ENCODE data around the gene PCBP1. TPM values are rescaled to one million over a fixed set of nuclear protein-coding genes. Genes with fewer than 3 reads are reported as not detected.

PCBP1 gene
- total and polyA plus RNA-seq, 2 donors (not counting 1 experiment from before 2014, with no cell fraction given) = 42.1 to 104 TPM

DNA sequence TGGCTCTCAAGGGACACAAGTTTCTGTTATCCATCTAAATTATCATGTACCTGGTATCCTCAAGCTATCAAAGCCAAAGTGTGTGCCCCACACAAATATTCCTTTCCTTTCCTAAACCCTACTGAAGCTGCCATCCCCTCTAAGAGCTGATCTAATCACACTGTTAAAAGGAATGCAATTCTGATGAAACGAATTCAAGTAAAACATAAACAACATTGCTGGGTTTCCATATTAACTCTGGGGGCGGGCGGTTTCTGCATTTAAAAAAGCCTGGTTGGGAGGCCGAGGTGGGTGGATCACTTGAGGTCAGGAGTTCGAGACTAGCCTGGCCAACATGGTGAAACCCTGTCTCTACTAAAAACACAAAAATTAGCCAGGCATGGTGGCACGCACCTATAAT lies 41.9 kb upstream of the PCBP1 start:
- H3K9ac ChIP-seq (ENCODE audit: insufficient read depth, low read length) = no peak overlapping the region
- H4K20me1 ChIP-seq (ENCODE audit: control insufficient read depth, extremely low read depth, insufficient read depth, low read length) = no peaks in the 10 kb centered on the region
- no peak for TF ChIP-seq EZH2 (IDR thresholded peaks at IDR 0.05; ENCODE audit: low read length, missing control alignments)
- TF ChIP-seq, protein P1, sequence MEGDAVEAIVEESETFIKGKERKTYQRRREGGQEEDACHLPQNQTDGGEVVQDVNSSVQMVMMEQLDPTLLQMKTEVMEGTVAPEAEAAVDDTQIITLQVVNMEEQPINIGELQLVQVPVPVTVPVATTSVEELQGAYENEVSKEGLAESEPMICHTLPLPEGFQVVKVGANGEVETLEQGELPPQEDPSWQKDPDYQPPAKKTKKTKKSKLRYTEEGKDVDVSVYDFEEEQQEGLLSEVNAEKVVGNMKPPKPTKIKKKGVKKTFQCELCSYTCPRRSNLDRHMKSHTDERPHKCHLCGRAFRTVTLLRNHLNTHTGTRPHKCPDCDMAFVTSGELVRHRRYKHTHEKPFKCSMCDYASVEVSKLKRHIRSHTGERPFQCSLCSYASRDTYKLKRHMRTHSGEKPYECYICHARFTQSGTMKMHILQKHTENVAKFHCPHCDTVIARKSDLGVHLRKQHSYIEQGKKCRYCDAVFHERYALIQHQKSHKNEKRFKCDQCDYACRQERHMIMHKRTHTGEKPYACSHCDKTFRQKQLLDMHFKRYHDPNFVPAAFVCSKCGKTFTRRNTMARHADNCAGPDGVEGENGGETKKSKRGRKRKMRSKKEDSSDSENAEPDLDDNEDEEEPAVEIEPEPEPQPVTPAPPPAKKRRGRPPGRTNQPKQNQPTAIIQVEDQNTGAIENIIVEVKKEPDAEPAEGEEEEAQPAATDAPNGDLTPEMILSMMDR (conservative IDR thresholded peaks at IDR 0.05 in 1 of 2, IDR thresholded peaks at IDR 0.05 in 1 of 2; ENCODE audit: low read depth in 1 of 2, low read length in 2 of 2) = no peak
- H3K27me3 ChIP-seq (ENCODE audit: control insufficient read depth, insufficient read depth, low read length) = no peaks in the 10 kb centered on the region
- no peaks in the 10 kb centered on the region for H3K79me2 ChIP-seq (ENCODE audit: control insufficient read depth, insufficient read depth, low read length)
- H2AFZ ChIP-seq (ENCODE audit: low read length) = no peak overlapping the region
- H3K27ac ChIP-seq (ENCODE audit: insufficient read depth, low read length) = no peak overlapping the region
- H3K4me2 ChIP-seq (ENCODE audit: extremely low read depth, insufficient read depth, low read length) = no peak overlapping the region
- H3K9me3 ChIP-seq (ENCODE audit: control insufficient read depth, insufficient read depth, low read depth, low read length) = no peaks in the 10 kb centered on the region
- no peak overlapping the region for H3K4me3 ChIP-seq (replicated peaks in 1 of 4; ENCODE audit: control extremely low read depth in 1 of 4, insufficient read depth in 1 of 4, low read depth in 3 of 4, low read length in 4 of 4)
- no peak for DNase-seq (ENCODE audit: low read depth in 2 of 2)
- no peaks in the 10 kb centered on the region for H3K4me1 ChIP-seq (ENCODE audit: control insufficient read depth, extremely low read depth, insufficient read depth, low read length)
- H3K36me3 ChIP-seq (ENCODE audit: control insufficient read depth, insufficient read depth, low read length) = no peaks in the 10 kb centered on the region

DNA sequence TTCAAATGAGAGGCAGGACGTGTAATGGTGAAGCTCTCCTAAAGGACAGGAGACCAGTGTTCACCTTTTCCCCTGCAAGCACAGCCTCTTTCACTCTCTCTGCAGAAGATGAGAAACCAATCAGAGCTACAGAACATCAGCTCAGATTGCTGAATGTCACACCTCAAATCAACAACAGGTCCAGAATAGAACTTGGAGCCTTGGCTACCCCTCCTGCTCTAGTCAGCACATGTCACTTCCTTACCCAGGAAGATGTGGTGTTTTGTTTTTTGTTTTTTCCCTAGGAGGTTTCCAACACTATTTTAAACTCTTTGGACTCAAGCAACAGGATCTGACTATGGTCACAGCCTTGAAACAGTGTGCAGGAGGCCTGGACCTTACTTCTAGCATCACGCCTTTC lies 41.3 kb upstream of the PCBP1 start:
- Histone ChIP-seq H3K4me3 (replicated peaks in 1 of 4; ENCODE audit: control extremely low read depth in 1 of 4, insufficient read depth in 1 of 4, low read depth in 3 of 4, low read length in 4 of 4) (no peak overlapping the region), H3K79me2 (ENCODE audit: control insufficient read depth, insufficient read depth, low read length) (no peaks in the 10 kb centered on the region)
- no peak for TF ChIP-seq EZH2 (IDR thresholded peaks at IDR 0.05; ENCODE audit: low read length, missing control alignments)
- TF ChIP-seq, protein P1 (conservative IDR thresholded peaks at IDR 0.05 in 1 of 2, IDR thresholded peaks at IDR 0.05 in 1 of 2; ENCODE audit: low read depth in 1 of 2, low read length in 2 of 2) = no peak

DNA sequence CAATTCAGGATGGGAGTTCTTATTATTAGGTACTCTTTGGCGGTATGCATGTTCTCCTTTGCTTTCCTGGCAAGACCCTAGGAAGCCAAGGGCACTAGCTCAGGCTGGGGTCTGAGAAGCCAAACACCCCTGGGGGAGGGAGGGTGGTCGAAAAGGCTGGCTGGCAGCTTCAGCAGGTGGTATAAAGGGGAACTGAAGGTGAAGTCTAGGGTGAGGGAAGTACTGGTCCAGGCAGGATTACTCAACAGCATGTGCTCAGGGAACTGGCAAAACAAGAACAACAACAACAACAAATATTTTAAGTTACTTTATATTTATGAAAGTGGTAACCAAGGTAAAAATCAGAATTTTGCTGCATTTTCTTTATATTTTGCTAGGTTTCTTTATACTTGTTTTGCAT lies 40.7 kb upstream of the PCBP1 start:
- no peak overlapping the region for H3K4me3 ChIP-seq (replicated peaks in 1 of 4; ENCODE audit: control extremely low read depth in 1 of 4, insufficient read depth in 1 of 4, low read depth in 3 of 4, low read length in 4 of 4)
- H3K4me1 ChIP-seq (ENCODE audit: control insufficient read depth, extremely low read depth, insufficient read depth, low read length) = no peaks in the 10 kb centered on the region
- H3K79me2 ChIP-seq (ENCODE audit: control insufficient read depth, insufficient read depth, low read length) = no peaks in the 10 kb centered on the region
- TF ChIP-seq, protein P1 (conservative IDR thresholded peaks at IDR 0.05 in 1 of 2, IDR thresholded peaks at IDR 0.05 in 1 of 2; ENCODE audit: low read depth in 1 of 2, low read length in 2 of 2) = no peak
- no peak for TF ChIP-seq EZH2 (IDR thresholded peaks at IDR 0.05; ENCODE audit: low read length, missing control alignments)
- H4K20me1 ChIP-seq (ENCODE audit: control insufficient read depth, extremely low read depth, insufficient read depth, low read length) = no peaks in the 10 kb centered on the region
- DNase-seq (ENCODE audit: low read depth in 2 of 2) = no peak
- no peak overlapping the region for H3K9ac ChIP-seq (ENCODE audit: insufficient read depth, low read length)
- no peak overlapping the region for H2AFZ ChIP-seq (ENCODE audit: low read length)
- H3K27me3 ChIP-seq (ENCODE audit: control insufficient read depth, insufficient read depth, low read length) = no peaks in the 10 kb centered on the region
- no peaks in the 10 kb centered on the region for H3K9me3 ChIP-seq (ENCODE audit: control insufficient read depth, insufficient read depth, low read depth, low read length)
- H3K27ac ChIP-seq (ENCODE audit: insufficient read depth, low read length) = no peak overlapping the region
- H3K4me2 ChIP-seq (ENCODE audit: extremely low read depth, insufficient read depth, low read length) = no peak overlapping the region
- H3K36me3 ChIP-seq (ENCODE audit: control insufficient read depth, insufficient read depth, low read length) = no peaks in the 10 kb centered on the region

More for the DNA sequence above, 41.3 kb upstream of the PCBP1 start:
- no peak for DNase-seq (ENCODE audit: low read depth in 2 of 2)
- H3K9me3 ChIP-seq (ENCODE audit: control insufficient read depth, insufficient read depth, low read depth, low read length) = no peaks in the 10 kb centered on the region
- H4K20me1 ChIP-seq (ENCODE audit: control insufficient read depth, extremely low read depth, insufficient read depth, low read length) = no peaks in the 10 kb centered on the region
- no peaks in the 10 kb centered on the region for H3K4me1 ChIP-seq (ENCODE audit: control insufficient read depth, extremely low read depth, insufficient read depth, low read length)
- no peak overlapping the region for H2AFZ ChIP-seq (ENCODE audit: low read length)
- H3K4me2 ChIP-seq (ENCODE audit: extremely low read depth, insufficient read depth, low read length) = no peak overlapping the region
- H3K9ac ChIP-seq (ENCODE audit: insufficient read depth, low read length) = no peak overlapping the region
- H3K27me3 ChIP-seq (ENCODE audit: control insufficient read depth, insufficient read depth, low read length) = no peaks in the 10 kb centered on the region
- no peaks in the 10 kb centered on the region for H3K36me3 ChIP-seq (ENCODE audit: control insufficient read depth, insufficient read depth, low read length)
- H3K27ac ChIP-seq (ENCODE audit: insufficient read depth, low read length) = no peak overlapping the region

All from fibroblast of lung (primary cell).